Measurements from ENCODE around the gene GOLGA8J. TPM values are rescaled to one million over a fixed set of nuclear protein-coding genes. Genes with fewer than 3 reads are reported as not detected.
"Not testable (repeated sequence)": the region's sequence is repeated elsewhere in the genome, so short reads cannot be mapped to it uniquely, and the experiment has no call there.

The GOLGA8J gene
- total RNA-seq, 1 donor from 2014 or later, result 0.22 TPM

GRCh38 chr15:30041868-30042267 lies 40.9 kb upstream of the GOLGA8J start:
- intact Hi-C loops (cut with micrococcal nuclease), result no loop called here
- no peak for DNase-seq
- CTCF ChIA-PET, result no interaction called here
- Mint-ChIP-seq H3K4me1 (no peaks in the 10 kb centered on the region), H3K27ac (no peak overlapping the region), H3K9me3 (no peaks in the 10 kb centered on the region), H3K27me3 (no peaks in the 10 kb centered on the region), H3K36me3 (ENCODE audit: low read depth) (no peaks in the 10 kb centered on the region), H3K4me3 (no peak overlapping the region)
- ATAC-seq (ENCODE audit: low read depth), result no peak
- TF ChIP-seq CTCF (IDR thresholded peaks at IDR 0.05), result no peak
- POLR2A ChIA-PET, result no interaction called here

- Mint-ChIP-seq H3K36me3 (ENCODE audit: low read depth) (no peaks in the 10 kb centered on the region), H3K27ac (no peak overlapping the region)
- intact Hi-C loops (cut with micrococcal nuclease), result no loop called here
These were observed 40.2 kb upstream of the GOLGA8J start for GRCh38 chr15:30042556-30042955.

GRCh38 chr15:30043211-30043655 lies 39.5 kb upstream of the GOLGA8J start:
- ChIA-PET CTCF (no interaction called here), POLR2A (no interaction called here)
- H3K4me3 Mint-ChIP-seq, result no peak overlapping the region
- no peak for TF ChIP-seq CTCF (IDR thresholded peaks at IDR 0.05)
- no peaks in the 10 kb centered on the region for H3K9me3 Mint-ChIP-seq
- DNase-seq (no peak), ATAC-seq (ENCODE audit: low read depth) (no peak)
- H3K36me3 Mint-ChIP-seq (ENCODE audit: low read depth), result no peaks in the 10 kb centered on the region
- H3K4me1 Mint-ChIP-seq, result no peaks in the 10 kb centered on the region
- no peaks in the 10 kb centered on the region for H3K27me3 Mint-ChIP-seq
- intact Hi-C loops (cut with micrococcal nuclease), result no loop called here
- no peak overlapping the region for H3K27ac Mint-ChIP-seq

More at GRCh38 chr15:30042556-30042955, 40.2 kb upstream of the GOLGA8J start:
- no peaks in the 10 kb centered on the region for H3K9me3 Mint-ChIP-seq
- H3K4me3 Mint-ChIP-seq, result no peak overlapping the region
- CTCF ChIA-PET, result no interaction called here
- POLR2A ChIA-PET, result no interaction called here
- no peak for DNase-seq
- ATAC-seq (ENCODE audit: low read depth), result no peak
- no peaks in the 10 kb centered on the region for H3K4me1 Mint-ChIP-seq
- no peak for TF ChIP-seq CTCF (IDR thresholded peaks at IDR 0.05)
- no peaks in the 10 kb centered on the region for H3K27me3 Mint-ChIP-seq

- CTCF ChIA-PET, result no interaction called here
- DNase-seq, result no peak
- no peak overlapping the region for H3K27ac Mint-ChIP-seq
- no peak for TF ChIP-seq CTCF (IDR thresholded peaks at IDR 0.05)
- H3K9me3 Mint-ChIP-seq, result no peaks in the 10 kb centered on the region
- intact Hi-C loops (cut with micrococcal nuclease), result no loop called here
- H3K36me3 Mint-ChIP-seq (ENCODE audit: low read depth), result no peaks in the 10 kb centered on the region
- no peak for ATAC-seq (ENCODE audit: low read depth)
- POLR2A ChIA-PET, result no interaction called here
- H3K4me1 Mint-ChIP-seq, result no peaks in the 10 kb centered on the region
- H3K27me3 Mint-ChIP-seq, result no peaks in the 10 kb centered on the region
- no peak overlapping the region for H3K4me3 Mint-ChIP-seq
These were observed 38.4 kb upstream of the GOLGA8J start for GRCh38 chr15:30044377-30044776.

- H3K9me3 Mint-ChIP-seq; DNase-seq; H3K27ac Mint-ChIP-seq; H3K4me1 Mint-ChIP-seq; H3K36me3 Mint-ChIP-seq (ENCODE audit: low read depth); ATAC-seq (ENCODE audit: low read depth); intact Hi-C loops (cut with micrococcal nuclease); H3K27me3 Mint-ChIP-seq; POLR2A ChIA-PET; CTCF ChIA-PET; H3K4me3 Mint-ChIP-seq: not testable (repeated sequence)
These were observed 37.9 kb upstream of the GOLGA8J start for GRCh38 chr15:30044826-30045225.

- H3K27ac Mint-ChIP-seq, H3K4me3 Mint-ChIP-seq: not testable (repeated sequence)
These were observed 37.3 kb upstream of the GOLGA8J start for GRCh38 chr15:30045248-30046041.

More at GRCh38 chr15:30045248-30046041, 37.3 kb upstream of the GOLGA8J start:
- H3K4me1 Mint-ChIP-seq; DNase-seq; H3K27me3 Mint-ChIP-seq; CTCF ChIA-PET; ATAC-seq (ENCODE audit: low read depth); H3K36me3 Mint-ChIP-seq (ENCODE audit: low read depth); intact Hi-C loops (cut with micrococcal nuclease); H3K9me3 Mint-ChIP-seq; POLR2A ChIA-PET: not testable (repeated sequence)

Data from activated B cell treated with CpG ODN at 0.5 μM for 24 hours (primary cell).